Endothelial cell of umbilical vein (primary cell): ENCODE data around the gene C4A. TPM values are rescaled to one million over a fixed set of nuclear protein-coding genes. Genes with fewer than 3 reads are reported as not detected.

Source experiments
- BruUV-seq: library from RNA; stranded (reverse); fragments of 400-500 nt; replicated peaks from 2 replicates; lab custom pipeline; 2021; lab: Mats Ljungman, UMichigan
- CTCF ChIA-PET: fragments of 300-600, 350-600 bp; sonication (Branson Sonifier 250); formaldehyde crosslinking; loops from one replicate; lab custom pipeline; 2021; ENCODE audit warnings: antibody characterized with exemption, inconsistent platforms; lab: Charles Lee
- POLR2A ChIA-PET: fragments of 300-600, 350-600 bp; sonication (Branson Sonifier 250); formaldehyde crosslinking; loops from one replicate; lab custom pipeline; 2021; ENCODE audit warnings: antibody characterized with exemption, inconsistent platforms; lab: Charles Lee
- DNase-seq: peaks from one replicate; pipeline ENCODE4 v3.0.0-alpha.2; 2011; ENCODE audit warnings: low read depth, low spot score
- FAIRE-seq: peaks from 2 replicates; lab custom pipeline; 2011; peaks lifted over from hg19 to GRCh38; lab: Jason Lieb, UNC
- H2AFZ ChIP-seq: 2 replicates; pipeline ENCODE4 v1.6.0; 2012; ENCODE audit warnings: low read depth, low read length, control low read depth, inconsistent platforms
- H3K27ac ChIP-seq: 2 replicates; pipeline ENCODE4 v1.5.1; 2011; ENCODE audit warnings: low read depth, mild to moderate bottlenecking, control low read depth, low read length, moderate library complexity; ENCODE audit not compliant: insufficient read depth
- H3K27me3 ChIP-seq, 2 experiments: 2 replicates each; pipeline versions ENCODE4 v1.6.0 to v1.6.1; 2011; ENCODE audit warnings: low read length in 2 of 2, mixed read lengths in 1 of 2; ENCODE audit not compliant: control insufficient read depth in 2 of 2, insufficient read depth in 2 of 2
- H3K36me3 ChIP-seq, 2 experiments: 2 replicates in 1 of 2; 3 replicates in 1 of 2; pipeline ENCODE4 v1.5.1; 2011; ENCODE audit warnings: low read length in 2 of 2, mild to moderate bottlenecking in 1 of 2, moderate library complexity in 1 of 2; ENCODE audit not compliant: control insufficient read depth in 2 of 2, insufficient read depth in 2 of 2; ENCODE audit errors: extremely low read depth in 1 of 2
- H3K4me1 ChIP-seq: 3 replicates; pipeline ENCODE4 v1.5.1; 2011; ENCODE audit warnings: mild to moderate bottlenecking, low read length; ENCODE audit not compliant: control insufficient read depth, insufficient read depth; ENCODE audit errors: extremely low read depth
- H3K4me2 ChIP-seq: 2 replicates; pipeline ENCODE4 v1.6.1; 2011; ENCODE audit warnings: low read length, control low read depth, mixed read lengths; ENCODE audit not compliant: insufficient read depth
- H3K4me3 ChIP-seq, 3 experiments: fragments of 200-600 bp in 1 of 3; sonication (generic), shearing (Covaris generic) in 1 of 3; replicated peaks in 1 of 3; 2 replicates each; pipeline ENCODE4 v1.5.1; 2011 to 2016; ENCODE audit warnings: control low read depth in 3 of 3, low read length in 3 of 3, mild to moderate bottlenecking in 2 of 3, inconsistent platforms in 1 of 3, low read depth in 1 of 3, moderate library complexity in 1 of 3; ENCODE audit not compliant: insufficient read depth in 1 of 3
- H3K79me2 ChIP-seq: 2 replicates; pipeline ENCODE4 v1.6.0; 2012; ENCODE audit warnings: low read length, inconsistent platforms; ENCODE audit not compliant: control insufficient read depth, insufficient read depth
- H3K9ac ChIP-seq: replicated peaks from 2 replicates; pipeline ENCODE3; 2011; ENCODE audit warnings: low read length, control low read depth; ENCODE audit not compliant: insufficient read depth; ENCODE audit errors: extremely low read depth
- H3K9me1 ChIP-seq: replicated peaks from 3 replicates; pipeline ENCODE4 v1.6.0; 2011; ENCODE audit warnings: mild to moderate bottlenecking, low read length; ENCODE audit not compliant: control insufficient read depth, insufficient read depth; ENCODE audit errors: extremely low read depth
- H3K9me3 ChIP-seq: replicated peaks from 2 replicates; pipeline ENCODE4 v1.5.1; 2012; ENCODE audit warnings: low read length, inconsistent platforms; ENCODE audit not compliant: control insufficient read depth, insufficient read depth
- H4K20me1 ChIP-seq: replicated peaks from 2 replicates; pipeline ENCODE3; 2011; ENCODE audit warnings: mild to moderate bottlenecking, low read length; ENCODE audit not compliant: control insufficient read depth, insufficient read depth; ENCODE audit errors: extremely low read depth
- CTCF ChIP-seq, 2 donors: IDR thresholded peaks; 1 replicate in 1 of 2; 2 replicates in 1 of 2; pipeline ENCODE4 v1.5.1; 2011; ENCODE audit warnings: low read length in 2 of 2, mild to moderate bottlenecking in 2 of 2, moderate library complexity in 2 of 2, control low read depth in 1 of 2, inconsistent platforms in 1 of 2, low read depth in 1 of 2; ENCODE audit not compliant: insufficient read depth in 1 of 2; ENCODE audit errors: extremely low read depth in 1 of 2
- EZH2 ChIP-seq: IDR thresholded peaks from 2 replicates; pipeline ENCODE4 v1.6.1; 2012; ENCODE audit warnings: borderline replicate concordance, low read depth, mild to moderate bottlenecking, moderate library complexity, low read length, inconsistent platforms; ENCODE audit not compliant: severe bottlenecking
- FOS ChIP-seq: IDR thresholded peaks from 2 replicates; pipeline ENCODE4 v1.6.1; 2011; ENCODE audit warnings: mild to moderate bottlenecking, low read length, moderate library complexity, borderline replicate concordance; ENCODE audit not compliant: insufficient read depth
- GATA2 ChIP-seq: IDR thresholded peaks from 2 replicates; pipeline ENCODE4 v1.7.0; 2011; ENCODE audit warnings: low read depth, mild to moderate bottlenecking, moderate library complexity, mixed read lengths, low read length; ENCODE audit not compliant: insufficient read length, insufficient read depth
- JUN ChIP-seq: IDR thresholded peaks from 2 replicates; pipeline ENCODE4 v1.6.1; 2011; ENCODE audit warnings: borderline replicate concordance, low read depth; ENCODE audit not compliant: insufficient read length, insufficient read depth
- MAX ChIP-seq: IDR thresholded peaks from 2 replicates; pipeline ENCODE4 v1.6.1; 2011; ENCODE audit not compliant: insufficient read depth, insufficient read length
- MYC ChIP-seq: IDR thresholded peaks from one replicate; pipeline ENCODE4 v1.6.1; 2011; ENCODE audit warnings: mild to moderate bottlenecking, low read depth, low read length
- POLR2A ChIP-seq: IDR thresholded peaks from 2 replicates; pipeline ENCODE4 v1.6.1; 2012; ENCODE audit warnings: low read depth, mild to moderate bottlenecking, control low read depth, low read length
- POLR2AphosphoS5 ChIP-seq: IDR thresholded peaks from 2 replicates; pipeline ENCODE4 v1.6.1; 2012; ENCODE audit warnings: low read depth, mild to moderate bottlenecking, control low read depth, low read length, moderate library complexity; ENCODE audit not compliant: insufficient read depth
- dilution Hi-C: fragments of 300-500 bp; cut with MboI; formaldehyde crosslinking; loops from one replicate; pipeline ENCODE4 v1.15.0; 2019; ENCODE audit warnings: low sequenced_read_pairs; ENCODE audit not compliant: extremely low pct_ligation_motif_present
- intact Hi-C: fragments of 100-400 bp; cut with micrococcal nuclease; formaldehyde crosslinking; loops from one replicate; pipeline ENCODE4 v1.10.0; 2022
- polyA plus RNA-seq, 4 experiments: library from polyadenylated mRNA; depleted of rRNA in 3 of 4; stranded (reverse) in 3 of 4; unstranded in 1 of 4; fragments of >200 nt; gene quantifications; 2 replicates each; pipeline versions ENCODE4 v1.2.1 to v1.2.3, GENCODE V29; 2011 to 2012; ENCODE audit warnings: missing spikeins in 1 of 4
- total RNA-seq: library from RNA; stranded (reverse); gene quantifications from 2 replicates; pipeline ENCODE4 v1.2.3, GENCODE V29; 2021

C4A gene
- total and polyA plus RNA-seq, 2 donors (not counting 3 experiments of a cell fraction or from before 2014, with no cell fraction given) = 5.2 to 5.7 TPM

DNA sequence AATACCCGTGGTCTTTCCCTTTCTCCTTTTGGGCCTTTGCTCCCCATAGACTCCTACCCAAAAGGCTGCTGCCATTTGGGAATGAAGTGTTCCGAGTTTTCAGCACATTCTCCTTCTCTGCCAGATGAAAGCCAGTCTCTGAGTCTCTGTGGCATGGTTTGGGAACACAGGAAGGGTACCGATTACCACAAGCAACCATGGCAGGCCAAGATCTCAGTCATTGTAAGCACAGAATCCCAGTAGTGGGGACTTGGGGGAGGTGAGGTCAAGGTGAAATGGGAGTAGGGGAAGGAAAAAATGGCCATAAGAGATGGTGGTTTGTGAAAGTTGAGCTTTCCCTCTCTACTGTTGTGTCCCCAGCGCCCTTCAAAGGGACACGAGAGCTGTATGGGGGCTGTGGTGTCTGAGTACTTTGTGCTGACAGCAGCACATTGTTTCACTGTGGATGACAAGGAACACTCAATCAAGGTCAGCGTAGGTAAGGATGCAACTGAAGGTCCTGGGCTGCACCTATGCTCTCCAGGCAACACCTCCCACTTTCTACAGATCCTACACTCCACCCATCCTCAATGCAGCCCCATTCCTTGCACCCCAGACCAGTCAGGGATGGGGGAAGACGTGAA is 31.8 kb upstream of the C4A start:
- Histone ChIP-seq H3K36me3 (peaks cover 22 to 30% of the 10 kb centered on the region in 2 experiments), H3K9ac (no peak overlapping the region), H3K27me3 (no peaks in the 10 kb centered on the region), H3K4me1 (peaks cover 3% of the 10 kb centered on the region), H3K4me3 (no peak overlapping the region), H3K9me1 (no peaks in the 10 kb centered on the region), H2AFZ (no peak overlapping the region), H4K20me1 (no peaks in the 10 kb centered on the region), H3K9me3 (no peaks in the 10 kb centered on the region), H3K4me2 (no peak overlapping the region), H3K79me2 (no peaks in the 10 kb centered on the region), H3K27ac (no peak overlapping the region)
- intact Hi-C loops (loop anchor here (10.0 kb wide), 1 partner anchor 115 kb away; no protein-coding TSS in a partner anchor), dilution Hi-C loops (no loop called here)
- TF ChIP-seq CTCF (IDR thresholded peaks at IDR 0.05; ENCODE audit: extremely low read depth in 1 of 2, insufficient read depth in 1 of 2, low read depth in 1 of 2, low read length in 2 of 2) (no peak), POLR2A (no peak), MYC (no peak), GATA2 (no peak), FOS (no peak), JUN (no peak), POLR2AphosphoS5 (no peak), EZH2 (no peak), MAX (no peak)
- POLR2A ChIA-PET = no interaction called here
- CTCF ChIA-PET = interaction anchor here (3.3 kb wide), 1 partner anchor 52 kb away, joined by 31 read pairs; the partner anchor contains the start of gene EHMT2
- no peak for FAIRE-seq
- no peak for DNase-seq
- no TSS peak for BruUV-seq
